Kidney glomerular epithelial cell (primary cell): ENCODE results near the gene MRGPRG.

Source experiments
- DNase-seq: peaks from one replicate; lab custom pipeline; 2025; lab: John Stamatoyannopoulos, UW

Gene MRGPRG

GRCh38 chr11:3206922-3207204 is 11.8 kb downstream of the MRGPRG start:
- no peak for DNase-seq

- no peak for DNase-seq
These were observed 12.3 kb downstream of the MRGPRG start for GRCh38 chr11:3206156-3206921.

GRCh38 chr11:3205261-3206155 is 13.1 kb downstream of the MRGPRG start:
- no peak for DNase-seq

GRCh38 chr11:3204141-3205015 is 14.2 kb downstream of the MRGPRG start:
- DNase-seq: no peak

GRCh38 chr11:3203221-3204043 is 15.2 kb downstream of the MRGPRG start:
- DNase-seq: no peak

GRCh38 chr11:3202759-3203158 is 15.9 kb downstream of the MRGPRG start:
- DNase-seq: no peak

GRCh38 chr11:3202305-3202704 is 16.3 kb downstream of the MRGPRG start:
- no peak for DNase-seq

GRCh38 chr11:3201677-3202181 is 16.9 kb downstream of the MRGPRG start:
- no peak for DNase-seq

GRCh38 chr11:3201112-3201581 is 17.5 kb downstream of the MRGPRG start:
- DNase-seq: no peak

GRCh38 chr11:3200388-3201111 is 18.1 kb downstream of the MRGPRG start:
- DNase-seq: no peak

- DNase-seq: no peak
These were observed 18.9 kb downstream of the MRGPRG start for GRCh38 chr11:3199537-3200295.

GRCh38 chr11:3198815-3199214 is 19.8 kb downstream of the MRGPRG start:
- no peak for DNase-seq

- DNase-seq: no peak
These were observed 20.6 kb downstream of the MRGPRG start for GRCh38 chr11:3197878-3198528.

- DNase-seq: no peak
These were observed 21.4 kb downstream of the MRGPRG start for GRCh38 chr11:3197044-3197695.

- DNase-seq: no peak
These were observed 22.2 kb downstream of the MRGPRG start for GRCh38 chr11:3196161-3197043.

- no peak for DNase-seq
These were observed 23.1 kb downstream of the MRGPRG start for GRCh38 chr11:3195251-3196160.
